Chondrocyte (in vitro differentiated cells): ENCODE results near the gene LDLRAD1. TPM values are rescaled to one million over a fixed set of nuclear protein-coding genes. Genes with fewer than 3 reads are reported as not detected.

Experiments used
- DNase-seq: peaks from one replicate; pipeline ENCODE4 v3.0.0; 2021; ENCODE audit warnings: mixed read lengths, low spot score
- H3K27ac Mint-ChIP-seq: one replicate; pipeline ENCODE4 v1.8.0; 2021; ENCODE audit warnings: mild to moderate bottlenecking, moderate library complexity, mixed read lengths; ENCODE audit not compliant: unreplicated experiment
- H3K27me3 Mint-ChIP-seq: 2 replicates; pipeline ENCODE4 v1.8.0; 2021; ENCODE audit warnings: low read depth, mixed read lengths
- H3K36me3 Mint-ChIP-seq: 2 replicates; pipeline ENCODE4 v1.8.0; 2021; ENCODE audit warnings: low read depth, mixed read lengths
- H3K4me1 Mint-ChIP-seq: 2 replicates; pipeline ENCODE4 v1.8.0; 2021; ENCODE audit warnings: low read depth, mild to moderate bottlenecking, mixed read lengths
- H3K4me3 Mint-ChIP-seq: one replicate; pipeline ENCODE4 v1.8.0; 2021; ENCODE audit warnings: mild to moderate bottlenecking, moderate library complexity, mixed read lengths; ENCODE audit not compliant: unreplicated experiment
- H3K9me3 Mint-ChIP-seq: 2 replicates; pipeline ENCODE4 v1.8.0; 2021; ENCODE audit warnings: low read depth, mixed read lengths
- total RNA-seq: library from RNA; stranded (reverse); gene quantifications from 3 replicates; pipeline ENCODE4 v1.2.1, GENCODE V29; 2021
- TF ChIP-seq, protein P1 (sequence below): fragments of 200-600 bp; sonication (generic); IDR thresholded peaks from 2 replicates; pipeline ENCODE4 v1.5.0; 2021; ENCODE audit warnings: antibody characterized with exemption, mild to moderate bottlenecking, moderate library complexity

Gene LDLRAD1
- total RNA-seq, 1 donor from 2014 or later: not detected

GRCh38 chr1:53967409-53968124 lies 50.4 kb downstream of the LDLRAD1 start:
- H3K27me3 Mint-ChIP-seq: no peaks in the 10 kb centered on the region
- TF ChIP-seq, protein P1, sequence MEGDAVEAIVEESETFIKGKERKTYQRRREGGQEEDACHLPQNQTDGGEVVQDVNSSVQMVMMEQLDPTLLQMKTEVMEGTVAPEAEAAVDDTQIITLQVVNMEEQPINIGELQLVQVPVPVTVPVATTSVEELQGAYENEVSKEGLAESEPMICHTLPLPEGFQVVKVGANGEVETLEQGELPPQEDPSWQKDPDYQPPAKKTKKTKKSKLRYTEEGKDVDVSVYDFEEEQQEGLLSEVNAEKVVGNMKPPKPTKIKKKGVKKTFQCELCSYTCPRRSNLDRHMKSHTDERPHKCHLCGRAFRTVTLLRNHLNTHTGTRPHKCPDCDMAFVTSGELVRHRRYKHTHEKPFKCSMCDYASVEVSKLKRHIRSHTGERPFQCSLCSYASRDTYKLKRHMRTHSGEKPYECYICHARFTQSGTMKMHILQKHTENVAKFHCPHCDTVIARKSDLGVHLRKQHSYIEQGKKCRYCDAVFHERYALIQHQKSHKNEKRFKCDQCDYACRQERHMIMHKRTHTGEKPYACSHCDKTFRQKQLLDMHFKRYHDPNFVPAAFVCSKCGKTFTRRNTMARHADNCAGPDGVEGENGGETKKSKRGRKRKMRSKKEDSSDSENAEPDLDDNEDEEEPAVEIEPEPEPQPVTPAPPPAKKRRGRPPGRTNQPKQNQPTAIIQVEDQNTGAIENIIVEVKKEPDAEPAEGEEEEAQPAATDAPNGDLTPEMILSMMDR: no peak
- peaks cover 41% of the 10 kb centered on the region for H3K36me3 Mint-ChIP-seq
- no peak for DNase-seq
- H3K27ac Mint-ChIP-seq: peak overlapping the region; percentile 60
- H3K9me3 Mint-ChIP-seq: no peaks in the 10 kb centered on the region
- no peak overlapping the region for H3K4me3 Mint-ChIP-seq
- peaks cover 30% of the 10 kb centered on the region for H3K4me1 Mint-ChIP-seq

DNA sequence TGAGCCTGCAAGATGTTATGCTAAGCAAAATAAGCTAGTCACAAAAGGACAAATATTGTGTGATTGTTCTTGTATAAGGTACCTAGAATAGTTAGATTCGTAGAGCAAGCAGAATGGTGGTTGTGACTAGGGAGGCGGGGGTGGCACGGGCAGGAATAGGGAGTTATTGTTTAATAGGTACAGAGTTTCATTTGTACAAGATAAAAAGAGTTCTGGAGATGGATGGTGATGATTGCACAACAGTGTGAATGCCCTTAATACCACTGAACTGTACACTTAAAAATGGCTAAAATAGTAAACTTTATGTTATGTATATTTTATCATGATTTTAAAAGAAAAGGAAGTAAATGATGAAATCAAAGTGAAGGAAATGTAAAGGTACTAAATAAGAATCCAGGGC lies 51.2 kb downstream of the LDLRAD1 start:
- Mint-ChIP-seq H3K4me1 (peaks cover 27% of the 10 kb centered on the region), H3K27ac (no peak overlapping the region), H3K36me3 (peaks cover 46% of the 10 kb centered on the region), H3K4me3 (no peak overlapping the region), H3K27me3 (no peaks in the 10 kb centered on the region), H3K9me3 (no peaks in the 10 kb centered on the region)
- DNase-seq: no peak
- TF ChIP-seq, protein P1: no peak

DNA sequence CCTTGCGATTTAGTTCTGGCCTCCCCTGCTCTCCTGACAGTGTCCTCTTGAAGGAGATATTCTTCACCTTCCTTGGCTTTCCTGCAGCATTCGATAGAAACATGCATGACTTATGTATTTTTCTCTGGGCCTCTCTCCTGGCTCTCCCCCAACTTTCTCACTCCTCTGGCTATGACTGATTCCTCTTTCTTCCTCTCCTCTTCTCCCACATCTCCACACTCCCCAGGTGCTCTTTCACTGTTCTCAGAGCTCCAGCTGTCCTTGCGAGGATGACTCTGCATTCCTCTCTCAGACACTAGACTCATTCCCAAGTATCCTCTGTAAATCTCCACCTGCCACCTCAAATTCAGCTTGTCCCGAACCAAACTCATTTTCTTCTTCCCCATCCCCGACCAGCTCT lies 53.9 kb downstream of the LDLRAD1 start:
- Mint-ChIP-seq H3K9me3 (no peaks in the 10 kb centered on the region), H3K4me3 (no peak overlapping the region), H3K27ac (peak overlapping the region; percentile 9), H3K4me1 (peaks cover 23% of the 10 kb centered on the region), H3K36me3 (peaks cover 40% of the 10 kb centered on the region), H3K27me3 (no peaks in the 10 kb centered on the region)
- TF ChIP-seq, protein P1: no peak
- no peak for DNase-seq

DNA sequence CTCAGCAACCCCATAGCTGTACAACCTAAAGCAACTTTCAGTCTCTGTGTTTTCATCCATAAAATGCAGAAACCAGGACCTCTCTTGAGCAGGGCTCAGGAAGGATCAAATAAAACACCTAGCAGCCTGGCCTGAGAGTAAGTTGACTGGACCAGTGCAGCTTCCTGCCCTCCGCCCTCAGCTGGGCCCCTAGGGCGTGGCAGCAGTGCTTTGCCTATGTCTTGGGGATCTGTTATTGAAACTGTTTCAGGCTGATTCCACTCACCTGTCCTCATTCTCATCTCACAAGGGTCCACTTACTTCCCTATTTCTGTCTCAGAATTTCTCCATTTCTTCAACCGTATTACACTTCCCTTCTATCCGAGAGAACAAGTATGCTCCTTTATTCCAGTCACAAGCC lies 54.5 kb downstream of the LDLRAD1 start:
- no peak overlapping the region for H3K27ac Mint-ChIP-seq
- TF ChIP-seq, protein P1: no peak
- no peak overlapping the region for H3K4me3 Mint-ChIP-seq
- no peak for DNase-seq
- peaks cover 36% of the 10 kb centered on the region for H3K36me3 Mint-ChIP-seq
- peaks cover 23% of the 10 kb centered on the region for H3K4me1 Mint-ChIP-seq
- no peaks in the 10 kb centered on the region for H3K27me3 Mint-ChIP-seq
- no peaks in the 10 kb centered on the region for H3K9me3 Mint-ChIP-seq

GRCh38 chr1:53962395-53962794 lies 55.6 kb downstream of the LDLRAD1 start:
- peaks cover 19% of the 10 kb centered on the region for H3K4me1 Mint-ChIP-seq
- TF ChIP-seq, protein P1: no peak
- no peaks in the 10 kb centered on the region for H3K27me3 Mint-ChIP-seq
- peaks cover 31% of the 10 kb centered on the region for H3K36me3 Mint-ChIP-seq
- H3K27ac Mint-ChIP-seq: no peak overlapping the region
- H3K9me3 Mint-ChIP-seq: no peaks in the 10 kb centered on the region
- H3K4me3 Mint-ChIP-seq: no peak overlapping the region
- DNase-seq: no peak
